ENCODE results near the gene CCDC148.
"Not testable (repeated sequence)": the region's sequence is repeated elsewhere in the genome, so short reads cannot be mapped to it uniquely, and the experiment has no call there.

Gene CCDC148

GRCh38 chr2:158315000-158315399 is 141.6 kb downstream of the CCDC148 start:
- H3K9ac ChIP-seq, result no peak overlapping the region
- no peak overlapping the region for H2AFZ ChIP-seq
- H3K4me3 ChIP-seq (ENCODE audit: low read depth, low read length), result no peak overlapping the region
- H3K9me3 ChIP-seq (ENCODE audit: control insufficient read depth, low read length), result no peaks in the 10 kb centered on the region
- H3K79me2 ChIP-seq, result no peaks in the 10 kb centered on the region
- H3K4me2 ChIP-seq (ENCODE audit: low read length), result no peak overlapping the region
- H3K27me3 ChIP-seq (ENCODE audit: control insufficient read depth, insufficient read depth, low read length), result no peaks in the 10 kb centered on the region
- no peak overlapping the region for H3K27ac ChIP-seq
- TF ChIP-seq CTCF (IDR thresholded peaks at IDR 0.05), result no peak
- no peaks in the 10 kb centered on the region for H3K36me3 ChIP-seq (ENCODE audit: control insufficient read depth, insufficient read depth, low read length)
- no peaks in the 10 kb centered on the region for H3K4me1 ChIP-seq

DNA sequence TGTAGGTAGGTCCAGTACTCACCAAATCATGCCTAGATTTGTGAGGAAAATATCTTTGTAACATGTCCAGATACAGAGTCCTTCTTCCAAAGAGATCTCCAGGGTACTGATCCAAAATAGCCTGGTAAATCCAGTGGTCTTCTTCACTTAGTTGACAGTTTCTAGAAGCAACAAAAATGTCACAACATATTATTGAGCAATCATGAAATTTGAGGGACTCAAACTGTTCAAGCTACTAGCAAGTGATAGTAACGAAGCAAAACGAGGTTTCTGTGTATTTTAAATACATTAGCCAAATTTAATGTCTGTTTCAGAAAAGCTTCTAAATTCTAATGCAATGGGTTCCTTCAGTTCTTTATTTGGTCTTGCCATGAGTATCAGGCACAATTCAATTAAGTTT is 142.8 kb downstream of the CCDC148 start:
- no peak overlapping the region for H3K9ac ChIP-seq
- no peak overlapping the region for H3K27ac ChIP-seq
- H2AFZ ChIP-seq, result no peak overlapping the region
- no peak overlapping the region for H3K4me2 ChIP-seq (ENCODE audit: low read length)
- no peaks in the 10 kb centered on the region for H3K36me3 ChIP-seq (ENCODE audit: control insufficient read depth, insufficient read depth, low read length)
- no peak overlapping the region for H3K4me3 ChIP-seq (ENCODE audit: low read depth, low read length)
- H3K79me2 ChIP-seq, result no peaks in the 10 kb centered on the region
- TF ChIP-seq CTCF (IDR thresholded peaks at IDR 0.05), result no peak
- H3K4me1 ChIP-seq, result no peaks in the 10 kb centered on the region
- H3K27me3 ChIP-seq (ENCODE audit: control insufficient read depth, insufficient read depth, low read length), result no peaks in the 10 kb centered on the region
- no peaks in the 10 kb centered on the region for H3K9me3 ChIP-seq (ENCODE audit: control insufficient read depth, low read length)

GRCh38 chr2:158312981-158313380 is 143.6 kb downstream of the CCDC148 start:
- Histone ChIP-seq H3K79me2 (no peaks in the 10 kb centered on the region), H3K4me1 (no peaks in the 10 kb centered on the region), H3K4me2 (ENCODE audit: low read length) (no peak overlapping the region), H3K9me3 (ENCODE audit: control insufficient read depth, low read length) (no peaks in the 10 kb centered on the region), H3K36me3 (ENCODE audit: control insufficient read depth, insufficient read depth, low read length) (no peaks in the 10 kb centered on the region), H3K9ac (no peak overlapping the region), H3K27me3 (ENCODE audit: control insufficient read depth, insufficient read depth, low read length) (no peaks in the 10 kb centered on the region), H2AFZ (no peak overlapping the region), H3K27ac (no peak overlapping the region), H3K4me3 (ENCODE audit: low read depth, low read length) (no peak overlapping the region)
- TF ChIP-seq CTCF (IDR thresholded peaks at IDR 0.05), result no peak

- not testable (repeated sequence) for H2AFZ ChIP-seq; H3K9ac ChIP-seq; H3K27ac ChIP-seq; H3K9me3 ChIP-seq (ENCODE audit: control insufficient read depth, low read length); H3K79me2 ChIP-seq; H3K36me3 ChIP-seq (ENCODE audit: control insufficient read depth, insufficient read depth, low read length); H3K4me1 ChIP-seq; H3K4me2 ChIP-seq (ENCODE audit: low read length); H3K4me3 ChIP-seq (ENCODE audit: low read depth, low read length); H3K27me3 ChIP-seq (ENCODE audit: control insufficient read depth, insufficient read depth, low read length)
These were observed 146.1 kb downstream of the CCDC148 start for GRCh38 chr2:158310407-158310806.

DNA sequence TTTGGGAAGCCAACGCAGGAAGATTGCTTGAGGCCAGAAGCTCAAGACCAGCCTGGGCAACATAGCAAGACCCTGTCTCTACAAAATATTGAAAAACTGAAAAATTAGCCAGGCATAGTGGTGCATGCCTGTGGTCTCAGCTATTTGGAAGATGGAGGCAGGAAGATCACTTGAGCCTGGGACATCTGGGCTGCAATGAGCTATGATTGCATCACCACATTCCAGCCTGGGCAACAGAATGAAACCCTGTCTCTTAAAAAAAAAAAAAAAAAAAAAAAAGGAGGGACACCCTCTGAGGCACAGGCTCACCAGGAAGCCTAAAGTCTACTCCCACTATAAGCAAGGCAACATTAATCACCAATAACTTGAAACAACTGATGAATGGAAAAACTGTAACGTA is 151.1 kb downstream of the CCDC148 start:
- no peak overlapping the region for H3K9ac ChIP-seq
- H3K79me2 ChIP-seq, result no peaks in the 10 kb centered on the region
- TF ChIP-seq CTCF (IDR thresholded peaks at IDR 0.05), result no peak
- no peak overlapping the region for H3K4me3 ChIP-seq (ENCODE audit: low read depth, low read length)
- H3K27ac ChIP-seq, result no peak overlapping the region
- H3K4me2 ChIP-seq (ENCODE audit: low read length), result no peak overlapping the region
- no peaks in the 10 kb centered on the region for H3K36me3 ChIP-seq (ENCODE audit: control insufficient read depth, insufficient read depth, low read length)
- H3K27me3 ChIP-seq (ENCODE audit: control insufficient read depth, insufficient read depth, low read length), result no peaks in the 10 kb centered on the region
- H3K4me1 ChIP-seq, result no peaks in the 10 kb centered on the region
- H3K9me3 ChIP-seq (ENCODE audit: control insufficient read depth, low read length), result no peaks in the 10 kb centered on the region
- H2AFZ ChIP-seq, result no peak overlapping the region

Data from parathyroid adenoma (tissue), 2 donors.